ENCODE results near the gene AGPAT4.

The AGPAT4 gene

GRCh38 chr6:161281092-161281491 lies 7.2 kb upstream of the AGPAT4 start:
- no peak for DNase-seq

DNA sequence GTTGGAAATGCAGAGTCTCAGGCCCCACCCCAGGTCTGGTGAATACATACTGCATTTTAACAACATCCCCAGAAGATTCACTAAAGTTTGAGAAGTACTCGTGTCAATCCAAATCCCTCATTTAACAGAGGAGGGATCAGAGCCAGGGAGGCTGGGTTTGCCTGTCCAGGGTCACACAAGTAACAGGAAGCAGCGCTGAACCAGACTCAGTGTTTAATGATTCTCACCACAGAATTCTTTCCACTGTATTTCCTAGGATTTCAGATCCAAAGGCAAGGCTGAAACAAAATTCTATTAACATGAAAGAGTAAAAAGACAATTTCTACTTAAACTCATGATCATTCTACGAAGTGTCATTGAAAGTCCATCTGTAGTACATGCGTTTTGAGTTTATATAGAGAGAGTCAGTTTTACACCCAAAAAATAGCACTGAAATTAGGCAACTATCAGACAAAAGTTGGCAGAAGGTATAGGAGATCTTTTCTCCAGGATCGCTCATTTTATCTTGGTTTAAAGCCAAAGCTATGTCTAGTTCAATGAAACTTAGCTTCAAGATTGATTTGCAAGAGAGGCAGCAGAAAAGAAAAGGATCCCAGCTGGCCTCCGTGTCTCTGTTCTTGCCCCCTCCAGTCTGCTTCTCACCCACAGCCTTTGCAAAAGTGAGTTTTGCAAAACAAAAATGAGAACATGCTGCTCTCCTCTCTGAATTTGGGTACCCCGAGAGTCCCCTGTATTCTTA lies 6.0 kb upstream of the AGPAT4 start:
- no peak for DNase-seq

DNA sequence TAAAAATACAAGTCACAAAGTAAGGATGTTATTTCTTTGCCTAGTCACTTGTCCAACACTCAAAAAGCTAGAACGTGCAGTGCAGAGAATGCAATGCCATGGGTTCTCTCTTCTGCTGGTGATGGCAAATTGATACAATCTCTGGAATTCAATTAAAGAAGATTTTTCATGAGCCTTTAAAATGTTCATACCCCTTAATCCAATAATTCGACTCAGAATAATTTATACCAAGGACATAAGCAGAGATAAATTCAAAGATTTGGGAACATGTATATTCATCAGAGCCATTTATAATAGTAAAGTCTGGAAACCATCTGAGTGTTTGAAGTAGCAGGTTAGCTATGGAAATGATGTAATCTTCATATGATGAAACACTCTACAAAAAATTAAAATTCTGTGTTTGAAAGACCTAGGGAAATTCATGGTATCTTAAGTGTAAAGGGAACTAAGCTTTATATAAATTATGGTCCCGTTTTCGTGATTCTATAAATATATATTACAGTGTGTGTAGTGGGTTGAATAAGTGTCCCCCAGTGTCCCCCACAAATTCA lies 2.8 kb upstream of the AGPAT4 start:
- DNase-seq = no peak

DNA sequence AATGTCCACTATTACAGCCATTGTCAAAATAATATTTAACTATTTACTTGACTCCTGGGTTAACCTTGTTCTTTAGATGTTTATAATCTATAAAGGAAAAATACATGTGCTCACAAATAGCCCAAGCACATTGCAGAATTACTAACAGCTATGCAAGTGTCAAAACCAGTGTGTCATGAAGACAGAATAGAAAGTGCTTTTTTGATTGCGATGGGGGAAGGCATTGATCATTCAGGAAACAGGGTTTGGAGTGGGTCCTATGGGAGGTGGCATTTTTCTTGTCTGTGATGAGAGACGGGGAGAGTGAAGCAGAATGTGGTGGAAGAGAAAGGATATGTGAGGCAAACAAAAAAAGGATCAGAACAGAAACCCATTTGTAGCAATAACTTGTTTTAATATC lies 1.0 kb upstream of the AGPAT4 start:
- DNase-seq = no peak

DNA sequence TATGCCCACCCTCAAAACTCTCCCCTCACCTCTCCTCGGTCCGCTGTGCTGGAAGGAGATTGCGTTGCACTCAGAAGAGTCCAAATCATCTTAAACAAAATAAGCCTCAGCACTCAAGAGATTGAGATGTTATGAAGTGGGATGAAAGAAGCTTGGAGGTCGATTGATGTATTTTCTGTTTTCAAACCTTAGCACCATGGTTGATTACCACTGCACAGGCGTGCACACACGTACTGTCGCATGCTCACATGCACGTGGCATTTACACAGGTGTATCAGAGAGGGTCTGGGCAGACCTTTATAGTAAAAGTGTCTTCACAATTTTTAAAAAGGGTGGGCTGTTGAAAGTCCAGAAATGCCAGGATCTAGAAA lies 612 bp upstream of the AGPAT4 start:
- no peak for DNase-seq

- no peak for DNase-seq
These were observed 548 bp downstream of the AGPAT4 start for GRCh38 chr6:161273274-161273751.

GRCh38 chr6:161272635-161273273 lies 1.1 kb downstream of the AGPAT4 start:
- DNase-seq = no peak

- DNase-seq = no peak
These were observed 2.4 kb downstream of the AGPAT4 start for GRCh38 chr6:161271343-161272030.

- no peak for DNase-seq
These were observed 3.7 kb downstream of the AGPAT4 start for GRCh38 chr6:161270116-161270515.

- no peak for DNase-seq
These were observed 4.6 kb downstream of the AGPAT4 start for GRCh38 chr6:161269310-161269709.

GRCh38 chr6:161268531-161269210 lies 5.2 kb downstream of the AGPAT4 start:
- no peak for DNase-seq

DNA sequence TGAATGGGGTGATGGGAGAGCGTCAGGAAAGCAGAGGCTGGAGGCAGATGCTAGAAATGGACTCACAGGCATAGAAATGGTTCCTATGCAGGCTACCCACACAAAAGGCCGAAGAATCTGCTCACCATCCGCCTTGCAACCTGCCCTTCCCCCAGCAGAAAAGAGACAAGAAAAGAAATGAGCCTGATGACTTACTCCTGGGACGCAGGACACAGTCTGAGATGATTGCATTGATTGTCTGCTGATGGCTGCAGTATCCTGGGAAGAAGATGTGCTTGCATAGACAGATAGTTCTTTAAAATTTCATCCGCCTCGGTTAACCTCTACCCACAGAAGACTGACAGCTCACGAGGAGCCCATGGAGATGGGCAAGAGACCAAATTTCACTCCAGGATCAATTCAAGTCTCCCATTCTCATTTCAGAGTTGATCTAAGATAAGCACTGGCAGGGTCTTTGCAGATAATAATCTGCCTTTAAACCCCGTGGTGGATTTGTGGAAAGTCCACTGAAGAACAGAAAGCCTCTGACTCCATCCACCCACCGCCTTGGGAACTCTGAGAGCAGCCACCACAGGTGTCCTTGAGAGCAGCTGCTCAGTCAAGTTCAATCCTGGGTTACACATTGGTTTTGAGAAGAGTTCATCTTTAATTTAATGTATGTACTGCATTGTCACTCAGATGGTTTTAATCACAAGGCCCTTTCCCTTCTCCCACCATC lies 7.2 kb downstream of the AGPAT4 start:
- no peak for DNase-seq

DNA sequence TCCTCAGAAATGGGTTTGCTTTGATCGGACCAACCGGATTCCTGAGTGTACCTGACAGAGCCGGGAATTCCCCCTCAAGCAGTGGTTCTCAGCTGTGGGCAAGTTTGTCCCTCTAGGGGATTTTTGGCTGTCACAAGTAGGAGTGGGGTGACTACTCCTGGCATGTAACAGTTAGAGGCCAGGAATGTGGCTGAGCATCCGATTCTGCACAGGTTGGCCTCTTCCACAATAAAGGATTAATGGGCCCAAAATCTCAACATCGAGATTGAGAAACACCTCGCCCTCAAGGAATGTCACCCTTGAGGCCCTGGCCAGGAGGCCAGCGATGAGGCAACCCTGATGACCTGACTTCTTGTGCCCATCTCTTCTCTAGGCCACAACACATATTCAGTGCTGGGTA lies 7.9 kb downstream of the AGPAT4 start:
- DNase-seq = no peak

- no peak for DNase-seq
These were observed 8.3 kb downstream of the AGPAT4 start for GRCh38 chr6:161265554-161265953.

GRCh38 chr6:161264181-161264580 lies 9.7 kb downstream of the AGPAT4 start:
- no peak for DNase-seq

DNA sequence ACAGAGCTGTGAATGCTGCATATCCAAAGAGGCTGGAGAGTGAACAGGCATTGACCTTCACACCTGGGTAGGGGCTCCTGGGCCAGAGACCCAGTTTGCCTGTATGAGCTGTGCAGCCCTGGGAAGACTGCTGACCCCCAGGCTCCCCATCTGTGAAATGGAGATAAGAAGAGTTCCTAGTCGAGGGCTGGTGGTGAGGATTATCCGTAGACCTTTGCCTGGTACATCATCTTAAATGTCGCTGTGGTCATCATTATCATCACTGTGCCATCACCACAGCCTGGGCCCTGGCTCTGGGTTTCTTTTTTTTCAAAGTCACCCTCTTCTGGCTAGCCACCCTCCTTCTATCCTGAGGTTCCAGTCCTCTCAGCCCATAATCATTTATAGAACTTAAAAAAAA lies 12.0 kb downstream of the AGPAT4 start:
- no peak for DNase-seq

DNA sequence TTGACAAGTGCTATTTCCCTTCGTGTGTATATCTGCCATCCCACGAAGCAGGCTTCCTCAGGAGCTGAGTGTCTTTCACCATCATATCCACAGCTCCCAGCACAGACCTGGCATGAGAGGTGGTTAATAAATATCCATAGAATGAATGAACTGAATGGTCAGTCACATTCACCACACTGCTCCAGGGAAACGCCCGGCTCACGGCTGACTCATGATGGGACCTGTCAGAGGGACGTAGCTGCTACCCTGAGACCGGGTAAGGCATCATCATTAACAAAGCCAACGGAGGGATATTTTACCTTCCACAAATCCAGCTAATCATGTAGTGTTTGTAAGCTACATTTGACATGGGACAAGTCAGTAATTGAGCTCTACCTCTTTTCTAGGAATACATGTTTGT lies 12.5 kb downstream of the AGPAT4 start:
- DNase-seq = no peak

- DNase-seq = no peak
These were observed 14.6 kb downstream of the AGPAT4 start for GRCh38 chr6:161259302-161259701.

GRCh38 chr6:161257793-161258457 lies 15.9 kb downstream of the AGPAT4 start:
- DNase-seq = no peak

GRCh38 chr6:161256407-161256806 lies 17.5 kb downstream of the AGPAT4 start:
- DNase-seq = no peak

DNA sequence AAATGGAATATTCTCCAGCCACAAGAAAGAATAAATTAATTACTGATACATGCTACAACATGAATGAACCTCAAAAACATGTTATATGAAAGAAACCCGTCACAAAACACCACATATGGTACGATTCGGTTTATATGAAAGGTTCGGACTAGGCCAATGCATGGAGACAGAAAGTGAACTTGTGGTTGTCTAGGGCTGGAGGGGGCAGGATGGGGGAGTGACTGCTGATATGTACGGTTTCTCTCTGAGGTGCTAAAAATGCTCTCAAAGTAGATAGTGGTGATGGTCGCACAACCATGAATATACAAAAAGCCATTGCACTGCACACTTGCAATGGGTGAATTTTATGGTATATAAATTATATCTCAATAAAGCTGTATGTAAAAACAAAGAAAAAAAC lies 18.3 kb downstream of the AGPAT4 start:
- DNase-seq = no peak

Data from NCI-H1694 treated with DMSO at 0.1 percent for 48 hours (cell line).